ENCODE data around the gene CROCC2. TPM values are rescaled to one million over a fixed set of nuclear protein-coding genes. Genes with fewer than 3 reads are reported as not detected.

The CROCC2 gene
- total RNA-seq, 4 donors from 2014 or later: 0.10 TPM; not detected in 3

GRCh38 chr2:240878341-240878936 is 27.7 kb upstream of the CROCC2 start:
- H3K4me3 ChIP-seq (ENCODE audit: low read depth, poor library complexity, severe bottlenecking): no peak overlapping the region
- 82 to 94% methylated on average over 5 to 11 of the region's 18 CpGs for WGBS, 2 donors
- intact Hi-C loops (cut with DNase I; ENCODE audit: low total_unique reads): no loop called here
- TF ChIP-seq POLR2A (IDR thresholded peaks at IDR 0.05) (no peak), CTCF (IDR thresholded peaks at IDR 0.05) (no peak)
- DNase-seq (ENCODE audit: low spot score in 2 of 2): no peak

- WGBS, 2 donors: 74 to 76% methylated on average over 7 of the region's 7 CpGs
- DNase-seq (ENCODE audit: low spot score in 2 of 2): no peak
- H3K4me3 ChIP-seq (ENCODE audit: low read depth, poor library complexity, severe bottlenecking): no peak overlapping the region
- TF ChIP-seq POLR2A (IDR thresholded peaks at IDR 0.05): no peak
- TF ChIP-seq CTCF (IDR thresholded peaks at IDR 0.05): no peak
- intact Hi-C loops (cut with DNase I; ENCODE audit: low total_unique reads): no loop called here
Observed at GRCh38 chr2:240879105-240879504, 27.0 kb upstream of the CROCC2 start.

GRCh38 chr2:240881913-240882312 is 24.2 kb upstream of the CROCC2 start:
- WGBS, 2 donors: 48 to 63% methylated on average over 6 of the region's 6 CpGs
- intact Hi-C loops (cut with DNase I; ENCODE audit: low total_unique reads): no loop called here
- no peak overlapping the region for H3K4me3 ChIP-seq (ENCODE audit: low read depth, poor library complexity, severe bottlenecking)
- TF ChIP-seq CTCF (IDR thresholded peaks at IDR 0.05): no peak
- no peak for TF ChIP-seq POLR2A (IDR thresholded peaks at IDR 0.05)
- no peak for DNase-seq (ENCODE audit: low spot score in 2 of 2)

- intact Hi-C loops (cut with DNase I; ENCODE audit: low total_unique reads): no loop called here
- DNase-seq (ENCODE audit: low spot score in 2 of 2): no peak
- no peak for TF ChIP-seq POLR2A (IDR thresholded peaks at IDR 0.05)
- TF ChIP-seq CTCF (IDR thresholded peaks at IDR 0.05): no peak
- WGBS, 2 donors: 93% methylated on average over 2 of the region's 2 CpGs
- H3K4me3 ChIP-seq (ENCODE audit: low read depth, poor library complexity, severe bottlenecking): no peak overlapping the region
Observed at GRCh38 chr2:240884221-240884620, 21.9 kb upstream of the CROCC2 start.

GRCh38 chr2:240884745-240885144 is 21.4 kb upstream of the CROCC2 start:
- 70 to 80% methylated on average over 3 of the region's 3 CpGs for WGBS, 2 donors
- H3K4me3 ChIP-seq (ENCODE audit: low read depth, poor library complexity, severe bottlenecking): no peak overlapping the region
- intact Hi-C loops (cut with DNase I; ENCODE audit: low total_unique reads): no loop called here
- TF ChIP-seq CTCF (IDR thresholded peaks at IDR 0.05) (no peak), POLR2A (IDR thresholded peaks at IDR 0.05) (no peak)
- no peak for DNase-seq (ENCODE audit: low spot score in 2 of 2)

GRCh38 chr2:240885566-240885965 is 20.6 kb upstream of the CROCC2 start:
- WGBS, 2 donors: 83 to 89% methylated on average over 1 of the region's 1 CpG
- no peak for DNase-seq (ENCODE audit: low spot score in 2 of 2)
- no peak for TF ChIP-seq POLR2A (IDR thresholded peaks at IDR 0.05)
- no peak for TF ChIP-seq CTCF (IDR thresholded peaks at IDR 0.05)
- intact Hi-C loops (cut with DNase I; ENCODE audit: low total_unique reads): no loop called here
- no peak overlapping the region for H3K4me3 ChIP-seq (ENCODE audit: low read depth, poor library complexity, severe bottlenecking)

Measured in lower leg skin (tissue), 4 donors.